ENCODE measurements around the gene PCP4.

PCP4 gene

DNA sequence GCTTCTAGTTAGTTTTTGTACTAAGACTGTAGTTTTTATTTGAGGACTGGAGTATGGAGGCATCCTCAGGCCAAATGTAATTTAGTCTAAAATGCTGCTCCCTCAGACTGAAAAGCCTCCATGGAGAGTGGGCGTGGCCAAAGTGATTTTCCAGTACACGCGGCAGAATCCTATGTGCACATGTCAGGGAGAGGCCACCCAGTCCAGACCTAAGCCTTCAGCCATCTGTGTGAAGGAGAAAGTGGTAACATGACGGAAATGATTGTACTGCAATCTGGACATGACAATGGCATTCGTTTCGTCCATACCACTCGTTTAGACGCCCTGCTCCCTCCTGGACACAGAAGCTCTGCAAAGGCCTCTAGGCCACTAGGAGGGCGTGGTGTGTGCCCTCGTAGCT, 56.2 kb downstream of the PCP4 start:
- Mint-ChIP-seq H3K27me3 (ENCODE audit: low read depth) (no peaks in the 10 kb centered on the region), H3K4me1 (ENCODE audit: low read depth) (no peaks in the 10 kb centered on the region), H3K27ac (no peak overlapping the region), H3K9me3 (no peaks in the 10 kb centered on the region), H3K36me3 (ENCODE audit: low read depth) (no peaks in the 10 kb centered on the region), H3K4me3 (no peak overlapping the region)

DNA sequence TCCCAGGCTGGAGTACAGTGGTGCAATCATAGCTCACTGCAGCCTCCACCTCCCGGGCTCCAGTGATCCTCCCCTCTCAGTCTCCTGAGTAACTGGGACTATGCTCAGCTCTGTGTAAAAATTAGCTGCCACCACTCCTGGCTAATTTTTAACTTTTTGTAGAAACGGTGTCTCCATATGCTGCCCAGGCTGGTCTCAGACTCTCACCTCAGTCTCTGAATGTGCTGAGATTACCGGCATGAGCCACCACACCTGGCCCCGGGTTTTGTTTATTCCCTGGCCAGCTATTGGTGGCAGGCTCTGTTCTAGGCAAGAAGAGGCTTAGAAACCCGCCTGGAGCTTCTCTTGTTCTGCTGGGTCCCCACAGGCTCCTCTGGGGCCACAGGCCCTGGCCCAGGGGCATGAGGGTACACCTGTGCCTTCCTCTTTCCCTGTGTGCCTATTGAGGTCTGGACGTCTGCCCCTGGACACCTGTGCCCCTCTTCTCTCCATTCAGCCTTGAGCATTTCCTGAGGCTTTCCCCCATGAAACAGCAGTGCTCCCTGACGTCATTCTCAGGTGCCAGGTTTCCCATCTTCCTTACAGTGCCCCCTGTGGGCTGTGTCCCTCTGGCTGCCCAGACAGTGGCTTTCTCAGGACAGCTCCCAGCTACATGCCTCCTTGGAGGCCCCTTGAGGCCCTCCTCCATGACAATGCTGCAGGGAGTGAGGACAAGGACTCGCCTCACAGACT, 57.5 kb downstream of the PCP4 start:
- H3K27me3 Mint-ChIP-seq (ENCODE audit: low read depth): no peaks in the 10 kb centered on the region
- H3K9me3 Mint-ChIP-seq: no peaks in the 10 kb centered on the region
- H3K4me3 Mint-ChIP-seq: no peak overlapping the region
- H3K27ac Mint-ChIP-seq: no peak overlapping the region
- no peaks in the 10 kb centered on the region for H3K36me3 Mint-ChIP-seq (ENCODE audit: low read depth)
- H3K4me1 Mint-ChIP-seq (ENCODE audit: low read depth): no peaks in the 10 kb centered on the region

DNA sequence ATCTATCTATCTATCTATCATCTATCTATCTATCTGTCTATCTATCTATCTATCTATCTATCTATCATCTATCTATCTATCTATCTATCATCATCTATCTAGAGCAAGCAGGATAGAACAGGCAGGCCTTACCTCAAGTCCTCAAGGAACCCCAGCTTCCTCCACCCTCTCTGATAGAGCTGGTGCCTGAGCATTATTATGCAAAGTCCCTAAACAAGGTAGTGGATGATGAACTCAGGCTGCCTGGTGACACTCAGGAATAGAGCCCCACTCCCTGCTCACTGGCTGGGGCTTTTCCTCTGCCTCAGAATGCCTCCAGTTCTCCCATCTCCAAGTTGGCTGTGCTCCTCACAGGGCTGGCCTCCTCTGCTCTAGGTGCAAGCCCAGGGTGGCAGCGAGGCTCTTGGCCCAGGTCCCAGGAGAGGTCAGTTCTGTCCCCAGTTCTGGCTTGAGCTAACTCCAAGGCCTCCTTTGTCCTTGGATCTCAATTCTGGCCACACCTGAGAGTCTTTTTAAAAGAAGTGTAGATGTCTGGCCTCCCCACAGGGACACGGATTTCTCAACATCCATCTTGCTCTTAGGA, 60.2 kb downstream of the PCP4 start:
- Mint-ChIP-seq H3K27ac (no peak overlapping the region), H3K9me3 (peaks cover 3% of the 10 kb centered on the region)

DNA sequence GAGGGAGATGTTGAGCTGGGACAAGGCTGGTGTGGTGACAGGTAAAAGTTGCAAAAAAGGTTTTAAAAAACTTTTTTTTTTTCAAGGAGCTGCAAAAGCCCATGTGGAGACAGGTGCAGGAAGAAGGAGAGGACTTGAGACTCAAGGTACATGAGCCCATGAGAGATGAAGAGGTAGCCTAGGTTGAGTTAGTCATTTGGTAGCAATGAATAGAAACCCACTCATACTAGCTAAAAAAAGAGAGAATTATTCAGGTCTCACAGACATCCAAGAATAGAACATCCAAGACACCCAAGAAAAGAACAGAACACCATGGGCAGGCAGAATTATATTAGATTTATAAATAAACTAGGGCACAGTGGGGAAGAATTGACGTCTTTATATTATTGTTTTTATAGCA, 65.1 kb downstream of the PCP4 start:
- no peak overlapping the region for H3K27ac Mint-ChIP-seq
- no peaks in the 10 kb centered on the region for H3K27me3 Mint-ChIP-seq (ENCODE audit: low read depth)
- peaks cover 14% of the 10 kb centered on the region for H3K9me3 Mint-ChIP-seq
- no peaks in the 10 kb centered on the region for H3K4me1 Mint-ChIP-seq (ENCODE audit: low read depth)
- H3K36me3 Mint-ChIP-seq (ENCODE audit: low read depth): no peaks in the 10 kb centered on the region
- H3K4me3 Mint-ChIP-seq: no peak overlapping the region

More for the DNA sequence above, 60.2 kb downstream of the PCP4 start:
- no peaks in the 10 kb centered on the region for H3K4me1 Mint-ChIP-seq (ENCODE audit: low read depth)
- H3K27me3 Mint-ChIP-seq (ENCODE audit: low read depth): no peaks in the 10 kb centered on the region
- no peaks in the 10 kb centered on the region for H3K36me3 Mint-ChIP-seq (ENCODE audit: low read depth)
- H3K4me3 Mint-ChIP-seq: no peak overlapping the region

- H3K27ac Mint-ChIP-seq: no peak overlapping the region
- H3K9me3 Mint-ChIP-seq: peaks cover 14% of the 10 kb centered on the region
- H3K4me3 Mint-ChIP-seq: no peak overlapping the region
- no peaks in the 10 kb centered on the region for H3K27me3 Mint-ChIP-seq (ENCODE audit: low read depth)
- H3K36me3 Mint-ChIP-seq (ENCODE audit: low read depth): no peaks in the 10 kb centered on the region
- H3K4me1 Mint-ChIP-seq (ENCODE audit: low read depth): no peaks in the 10 kb centered on the region
Observed at GRCh38 chr21:39934895-39935294, 67.7 kb downstream of the PCP4 start.

GRCh38 chr21:39935716-39936115, 68.5 kb downstream of the PCP4 start:
- Mint-ChIP-seq H3K36me3 (ENCODE audit: low read depth) (no peaks in the 10 kb centered on the region), H3K27ac (no peak overlapping the region), H3K4me1 (ENCODE audit: low read depth) (no peaks in the 10 kb centered on the region), H3K27me3 (ENCODE audit: low read depth) (no peaks in the 10 kb centered on the region), H3K4me3 (no peak overlapping the region), H3K9me3 (peaks cover 14% of the 10 kb centered on the region)

- Mint-ChIP-seq H3K27me3 (ENCODE audit: low read depth) (no peaks in the 10 kb centered on the region), H3K4me1 (ENCODE audit: low read depth) (no peaks in the 10 kb centered on the region)
Observed at GRCh38 chr21:39938086-39938625, 70.9 kb downstream of the PCP4 start.

DNA sequence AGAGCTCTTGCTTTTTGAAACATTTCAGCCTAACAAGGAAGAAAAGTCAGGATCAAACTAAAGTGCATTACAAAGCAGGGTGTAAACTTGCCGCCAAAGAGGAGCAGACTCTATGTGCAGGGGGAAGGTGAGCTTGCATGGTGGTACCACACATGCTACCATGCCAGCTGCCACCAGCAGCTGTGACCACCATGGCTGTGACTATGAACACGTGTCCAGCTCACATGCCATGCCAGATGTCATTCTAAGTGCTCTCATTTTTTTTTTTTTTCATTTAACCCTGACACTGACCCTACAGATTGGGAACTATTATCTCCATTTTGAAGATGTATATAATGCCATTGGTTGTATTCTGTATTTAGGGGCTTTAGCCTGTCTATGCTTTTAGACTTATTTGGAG, 79.0 kb downstream of the PCP4 start:
- Mint-ChIP-seq H3K4me3 (no peak overlapping the region), H3K36me3 (ENCODE audit: low read depth) (no peaks in the 10 kb centered on the region), H3K27ac (no peak overlapping the region), H3K27me3 (ENCODE audit: low read depth) (no peaks in the 10 kb centered on the region), H3K9me3 (peaks cover 28% of the 10 kb centered on the region), H3K4me1 (ENCODE audit: low read depth) (no peaks in the 10 kb centered on the region)

More at GRCh38 chr21:39938086-39938625, 70.9 kb downstream of the PCP4 start:
- no peaks in the 10 kb centered on the region for H3K36me3 Mint-ChIP-seq (ENCODE audit: low read depth)
- peaks cover 11% of the 10 kb centered on the region for H3K9me3 Mint-ChIP-seq
- no peak overlapping the region for H3K4me3 Mint-ChIP-seq
- no peak overlapping the region for H3K27ac Mint-ChIP-seq

DNA sequence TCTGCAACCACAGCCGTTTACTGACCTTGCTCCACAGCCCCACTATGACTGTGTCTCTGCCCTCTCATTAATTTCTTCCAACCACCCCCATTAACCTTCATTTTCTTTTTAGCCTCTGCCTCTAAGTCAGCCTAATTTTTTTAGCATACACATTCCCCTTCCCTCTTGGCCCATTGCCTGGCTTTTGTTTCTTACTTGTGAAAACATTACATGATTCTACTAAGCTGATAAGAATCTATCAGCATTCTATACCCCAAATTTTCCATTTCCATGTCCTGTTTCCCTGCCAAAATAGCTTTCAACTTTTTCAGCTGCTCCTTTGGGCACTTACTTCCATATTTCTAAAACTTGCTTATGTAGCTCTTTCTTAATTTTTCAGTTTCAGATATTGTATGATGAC, 79.8 kb downstream of the PCP4 start:
- Mint-ChIP-seq H3K27me3 (ENCODE audit: low read depth) (no peaks in the 10 kb centered on the region), H3K27ac (no peak overlapping the region), H3K36me3 (ENCODE audit: low read depth) (no peaks in the 10 kb centered on the region), H3K9me3 (peaks cover 24% of the 10 kb centered on the region), H3K4me3 (no peak overlapping the region), H3K4me1 (ENCODE audit: low read depth) (no peaks in the 10 kb centered on the region)

DNA sequence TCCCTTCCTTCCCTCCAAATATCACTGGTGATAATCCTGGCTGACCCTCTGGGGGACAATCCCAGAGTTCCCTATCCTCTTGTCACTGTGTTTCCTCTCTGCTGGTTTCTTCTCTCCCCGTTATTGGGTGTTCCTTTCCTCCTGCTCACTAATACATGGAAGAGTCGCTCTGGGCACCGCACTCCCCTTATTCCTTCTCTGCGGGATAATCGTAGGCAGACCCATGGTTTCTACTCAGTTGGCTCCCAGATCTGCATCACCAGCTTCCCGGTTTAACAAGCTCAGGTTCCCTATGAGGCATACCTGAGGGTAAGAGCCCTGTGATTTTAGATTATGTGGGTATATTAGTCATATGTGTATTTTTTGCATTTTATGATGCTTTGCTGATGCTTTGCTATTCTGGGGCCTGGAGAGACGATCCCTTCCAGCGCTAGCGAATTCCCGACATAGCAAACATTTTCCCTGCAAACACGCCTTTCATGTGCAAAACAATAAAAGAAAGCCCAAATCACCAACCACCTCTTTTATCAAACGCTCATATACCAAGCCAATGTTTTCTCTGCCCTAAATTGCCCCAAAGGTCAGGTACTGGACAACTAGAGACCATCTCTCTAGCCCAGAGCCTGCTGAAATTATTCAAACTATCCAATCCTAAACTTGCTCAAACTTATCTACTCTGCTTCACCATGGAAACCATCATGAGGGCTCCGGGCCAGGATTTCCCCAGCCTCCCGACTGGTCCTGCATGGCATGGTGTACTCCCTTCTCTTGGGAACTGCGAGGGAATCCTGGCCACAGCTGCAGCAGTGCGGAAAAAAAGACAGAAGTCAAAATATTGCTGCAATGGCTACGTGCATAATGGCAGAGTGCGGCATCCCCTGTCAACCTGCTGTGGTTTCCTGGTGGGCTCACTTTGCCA, 84.2 kb downstream of the PCP4 start:
- Mint-ChIP-seq H3K4me1 (ENCODE audit: low read depth) (no peaks in the 10 kb centered on the region), H3K4me3 (no peak overlapping the region)

GRCh38 chr21:39952265-39952664, 85.0 kb downstream of the PCP4 start:
- H3K36me3 Mint-ChIP-seq (ENCODE audit: low read depth): no peaks in the 10 kb centered on the region
- peaks cover 11% of the 10 kb centered on the region for H3K9me3 Mint-ChIP-seq
- H3K27ac Mint-ChIP-seq: no peak overlapping the region
- H3K4me3 Mint-ChIP-seq: no peak overlapping the region
- no peaks in the 10 kb centered on the region for H3K4me1 Mint-ChIP-seq (ENCODE audit: low read depth)
- no peaks in the 10 kb centered on the region for H3K27me3 Mint-ChIP-seq (ENCODE audit: low read depth)

More for the DNA sequence above, 84.2 kb downstream of the PCP4 start:
- peaks cover 10% of the 10 kb centered on the region for H3K9me3 Mint-ChIP-seq
- no peak overlapping the region for H3K27ac Mint-ChIP-seq
- H3K36me3 Mint-ChIP-seq (ENCODE audit: low read depth): no peaks in the 10 kb centered on the region
- no peaks in the 10 kb centered on the region for H3K27me3 Mint-ChIP-seq (ENCODE audit: low read depth)

DNA sequence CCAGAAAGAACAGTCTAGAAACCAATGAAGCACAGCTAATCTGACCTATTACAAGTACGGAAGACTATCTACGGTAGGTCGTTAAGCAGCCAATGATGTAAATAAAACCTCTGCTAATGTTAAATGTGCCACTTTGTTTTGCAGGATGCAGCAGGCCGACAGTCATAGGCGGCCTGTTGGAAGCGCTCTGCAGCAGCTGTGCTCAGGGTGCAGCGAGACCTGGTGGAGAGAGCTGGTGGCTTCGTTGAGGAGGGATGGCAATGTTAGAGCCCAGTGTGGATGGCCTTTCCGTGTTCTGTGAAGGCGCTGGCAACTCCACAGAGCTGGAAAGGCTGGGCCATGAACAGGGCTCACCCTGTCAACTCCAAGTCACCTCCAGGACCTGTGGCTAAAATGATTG, 87.3 kb downstream of the PCP4 start:
- Mint-ChIP-seq H3K27me3 (ENCODE audit: low read depth) (no peaks in the 10 kb centered on the region), H3K27ac (no peak overlapping the region), H3K9me3 (peaks cover 6% of the 10 kb centered on the region), H3K4me3 (no peak overlapping the region), H3K4me1 (ENCODE audit: low read depth) (no peaks in the 10 kb centered on the region), H3K36me3 (ENCODE audit: low read depth) (no peaks in the 10 kb centered on the region)

GRCh38 chr21:39955326-39955725, 88.1 kb downstream of the PCP4 start:
- H3K9me3 Mint-ChIP-seq: peaks cover 11% of the 10 kb centered on the region
- H3K36me3 Mint-ChIP-seq (ENCODE audit: low read depth): no peaks in the 10 kb centered on the region
- no peaks in the 10 kb centered on the region for H3K4me1 Mint-ChIP-seq (ENCODE audit: low read depth)
- H3K27me3 Mint-ChIP-seq (ENCODE audit: low read depth): no peaks in the 10 kb centered on the region
- H3K27ac Mint-ChIP-seq: no peak overlapping the region
- no peak overlapping the region for H3K4me3 Mint-ChIP-seq

GRCh38 chr21:39956586-39956985, 89.3 kb downstream of the PCP4 start:
- Mint-ChIP-seq H3K4me3 (no peak overlapping the region), H3K36me3 (ENCODE audit: low read depth) (no peaks in the 10 kb centered on the region), H3K4me1 (ENCODE audit: low read depth) (no peaks in the 10 kb centered on the region), H3K27ac (no peak overlapping the region), H3K27me3 (ENCODE audit: low read depth) (no peaks in the 10 kb centered on the region), H3K9me3 (peaks cover 21% of the 10 kb centered on the region)

Measured in T-helper 1 cell treated with Interleukin-12 subunit alpha and Interleukin-12 subunit beta and Interleukin-4 antibody, amounts not matched to agents 30 μg/mL and 1 μg/mL, for 36 hours (primary cell).